Mesodermal cell (in vitro differentiated cells): ENCODE results near the gene HOXB13.

Experiments used
- H3K27ac ChIP-seq: 2 replicates; pipeline ENCODE4 v1.7.0; 2013; ENCODE audit warnings: mild to moderate bottlenecking, low read depth, low read length, moderate library complexity; ENCODE audit not compliant: severe bottlenecking
- H3K36me3 ChIP-seq: 2 replicates; pipeline ENCODE4 v1.7.1; 2013; ENCODE audit warnings: mild to moderate bottlenecking, low read length, moderate library complexity; ENCODE audit not compliant: control insufficient read depth, insufficient read depth
- H3K4me1 ChIP-seq: one replicate; pipeline ENCODE4 v1.7.1; 2013; ENCODE audit warnings: mild to moderate bottlenecking, low read length; ENCODE audit not compliant: insufficient read depth, control insufficient read depth, poor library complexity, severe bottlenecking
- H3K4me3 ChIP-seq: 2 replicates; pipeline ENCODE4 v1.7.0; 2013; ENCODE audit warnings: low read length, control low read depth, mild to moderate bottlenecking; ENCODE audit not compliant: insufficient read depth, poor library complexity, severe bottlenecking; ENCODE audit errors: extremely low read depth
- H3K9me3 ChIP-seq: 2 replicates; pipeline ENCODE4 v1.7.1; 2013; ENCODE audit warnings: mild to moderate bottlenecking, low read length, moderate library complexity; ENCODE audit not compliant: control insufficient read depth
- WGBS, 2 experiments: methylation state at CpG; one replicate each; pipeline ENCODE4 v1.1.5; 2013; ENCODE audit warnings: missing lambda C conversion rate in 2 of 2; ENCODE audit not compliant: insufficient coverage in 2 of 2; 5-methylcytosine and 5-hydroxymethylcytosine counted together

Gene HOXB13

DNA sequence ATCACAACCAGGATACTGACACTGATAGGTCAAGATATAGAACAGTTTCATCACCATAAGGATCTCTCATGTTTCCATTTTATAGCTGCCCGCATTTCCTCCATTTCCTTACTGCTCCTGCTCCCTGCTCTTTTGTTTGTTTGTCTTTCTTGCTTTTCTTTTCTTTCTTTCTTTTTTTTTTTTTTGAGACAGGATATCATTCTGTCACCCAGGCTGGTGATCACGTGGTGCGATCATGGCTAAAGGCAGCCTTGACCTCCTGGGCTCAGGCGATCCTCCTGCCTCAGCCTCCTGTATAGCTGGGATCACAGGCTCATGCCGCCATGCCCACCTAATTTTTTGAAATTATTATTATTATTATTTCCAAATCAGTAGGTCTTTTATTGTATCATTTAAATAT is 37.9 kb downstream of the HOXB13 start:
- H3K4me3 ChIP-seq = no peak overlapping the region
- peaks cover 4% of the 10 kb centered on the region for H3K9me3 ChIP-seq
- no peaks in the 10 kb centered on the region for H3K36me3 ChIP-seq
- 94% methylated on average over 3 of the region's 5 CpGs; no CpG with 5 or more reads in 1 of the 2 experiments for WGBS, 2 experiments
- no peak overlapping the region for H3K27ac ChIP-seq
- H3K4me1 ChIP-seq = no peaks in the 10 kb centered on the region

DNA sequence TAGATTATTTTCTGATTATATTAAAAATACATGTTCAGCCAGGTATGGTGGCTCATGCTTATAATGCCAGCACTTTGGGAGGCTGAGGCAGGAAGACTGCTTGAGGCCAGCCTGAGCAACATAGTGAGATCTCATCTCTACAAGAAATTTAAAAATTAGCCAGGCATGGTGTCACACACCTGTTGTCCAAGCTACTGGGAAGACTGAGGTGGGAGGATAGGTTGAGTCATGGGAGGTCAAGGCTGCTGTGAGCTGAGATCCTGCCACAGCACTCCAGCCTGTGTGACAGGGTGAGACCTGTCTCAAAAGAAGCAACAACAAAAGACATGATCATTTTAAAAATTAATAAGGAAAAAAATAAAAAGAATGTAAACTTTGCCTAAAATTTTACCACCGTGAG is 46.9 kb downstream of the HOXB13 start:
- WGBS, 2 experiments = no CpG with 5 or more reads among the region's 1 CpG
- Histone ChIP-seq H3K9me3 (no peaks in the 10 kb centered on the region), H3K4me3 (no peak overlapping the region), H3K4me1 (no peaks in the 10 kb centered on the region), H3K27ac (no peak overlapping the region), H3K36me3 (no peaks in the 10 kb centered on the region)

- no peak overlapping the region for H3K27ac ChIP-seq
- H3K36me3 ChIP-seq = no peaks in the 10 kb centered on the region
- no peaks in the 10 kb centered on the region for H3K9me3 ChIP-seq
- no peak overlapping the region for H3K4me3 ChIP-seq
- no peaks in the 10 kb centered on the region for H3K4me1 ChIP-seq
- WGBS, 2 experiments = 94 to 97% methylated on average over 3 to 5 of the region's 5 CpGs
Observed at GRCh38 chr17:48679385-48680096, 49.0 kb downstream of the HOXB13 start.

DNA sequence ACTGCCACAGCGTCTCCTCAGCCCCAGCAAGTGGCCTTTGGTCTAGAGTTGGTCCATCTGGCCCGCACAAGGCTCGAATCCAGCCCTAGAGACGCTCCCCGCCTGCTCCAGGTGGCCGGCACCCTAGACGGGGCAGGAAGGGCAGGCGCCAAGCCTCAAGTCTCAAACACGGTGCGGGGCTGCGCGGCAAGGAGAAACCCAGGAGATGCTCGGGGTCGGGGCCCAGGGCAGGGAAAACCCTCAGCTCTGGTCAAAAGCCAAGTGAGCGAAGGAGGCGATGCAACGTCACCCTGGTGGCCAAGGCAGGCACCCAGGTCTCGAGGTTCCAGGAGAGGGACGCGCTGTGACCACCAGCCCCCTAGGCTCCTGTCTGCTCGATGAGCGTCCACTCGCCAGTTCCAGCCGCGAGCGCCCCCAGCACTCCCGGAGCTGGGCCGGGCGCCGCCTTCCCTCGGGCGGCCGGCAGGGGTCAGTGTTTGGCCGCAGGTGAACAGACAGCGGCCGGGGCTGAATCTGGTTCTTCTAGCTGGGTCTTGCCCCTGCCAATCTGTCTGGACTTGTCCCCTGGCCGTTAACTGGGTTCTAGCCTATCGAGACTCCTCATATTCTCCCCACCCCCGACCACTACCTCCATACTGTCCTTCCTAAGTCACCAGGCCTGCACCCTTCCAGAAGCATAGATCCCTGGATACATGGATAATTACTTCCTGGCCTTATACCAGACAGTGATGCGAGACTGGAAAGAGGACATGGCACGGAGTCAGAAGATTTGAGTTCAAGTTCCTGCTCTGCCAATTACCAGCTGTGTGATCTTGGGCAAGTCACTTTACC is 50.2 kb downstream of the HOXB13 start:
- no peak overlapping the region for H3K27ac ChIP-seq
- no peaks in the 10 kb centered on the region for H3K36me3 ChIP-seq
- peak overlapping the region; percentile 6 for H3K4me3 ChIP-seq
- 9 to 10% methylated on average over 34 to 41 of the region's 41 CpGs for WGBS, 2 experiments
- no peaks in the 10 kb centered on the region for H3K4me1 ChIP-seq
- H3K9me3 ChIP-seq = no peaks in the 10 kb centered on the region

GRCh38 chr17:48676963-48677558 is 51.5 kb downstream of the HOXB13 start:
- 82 to 86% methylated on average over 2 to 4 of the region's 6 CpGs for WGBS, 2 experiments
- Histone ChIP-seq H3K9me3 (no peaks in the 10 kb centered on the region), H3K4me3 (no peak overlapping the region), H3K4me1 (no peaks in the 10 kb centered on the region), H3K27ac (no peak overlapping the region), H3K36me3 (no peaks in the 10 kb centered on the region)
